ENCODE results near the gene POC1B.

POC1B gene

DNA sequence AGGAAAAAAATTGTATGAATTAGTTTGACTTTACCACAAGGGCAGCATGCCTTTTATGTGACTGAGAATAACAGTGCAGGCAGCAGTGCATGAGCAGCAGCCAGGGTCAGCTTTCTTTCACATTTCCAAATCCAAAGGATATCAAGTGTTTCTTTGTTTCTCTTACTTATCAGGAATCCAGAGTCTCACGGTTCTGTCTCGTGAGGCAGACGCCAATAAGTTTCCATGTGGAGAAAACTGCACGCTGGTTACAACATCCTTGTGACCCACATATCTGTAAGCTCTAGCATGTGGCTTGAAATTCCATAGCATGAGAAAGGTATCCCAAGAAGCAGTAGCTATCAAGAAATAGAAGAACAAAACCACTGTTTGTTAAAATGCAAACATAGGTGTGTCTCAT, 28.8 kb downstream of the POC1B start:
- no peak for DNase-seq (ENCODE audit: low read depth)

DNA sequence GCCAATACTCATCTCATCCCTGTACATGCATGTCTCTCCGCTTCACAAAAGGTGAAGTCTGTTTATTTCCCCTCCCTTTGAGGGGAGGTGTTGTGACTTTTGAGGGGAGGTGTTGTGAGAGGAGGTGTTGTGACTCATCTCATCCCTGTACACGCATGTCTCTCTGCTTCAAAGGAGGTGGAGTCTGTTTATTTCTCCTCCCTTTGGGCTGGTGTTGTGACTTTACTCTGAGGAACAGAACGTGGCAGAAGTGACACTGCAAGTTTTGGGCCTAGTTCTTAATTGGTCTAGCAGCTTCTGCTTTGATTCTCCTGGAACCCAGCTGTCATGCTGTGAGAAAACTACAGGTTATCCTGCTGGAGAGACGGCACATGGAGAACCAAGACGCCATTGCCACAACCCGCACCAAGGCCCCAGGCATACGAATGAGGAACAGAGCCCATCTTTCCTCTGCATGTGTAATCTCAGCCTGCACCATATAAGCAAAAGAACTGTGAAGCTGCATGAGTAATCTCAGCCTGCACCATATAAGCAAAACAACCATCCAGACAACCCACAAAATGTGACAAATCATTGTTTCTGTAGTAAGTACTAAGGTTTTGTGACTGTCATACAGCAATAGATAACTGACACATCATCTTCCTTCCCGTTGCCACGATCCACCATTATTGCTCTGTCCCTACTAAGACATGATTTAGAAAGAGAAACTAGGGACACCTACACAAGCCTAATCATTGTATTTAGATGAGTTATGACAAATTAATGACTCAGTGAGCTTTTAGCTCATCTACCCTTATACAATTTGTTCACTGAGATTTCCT, 31.2 kb downstream of the POC1B start:
- DNase-seq (ENCODE audit: low read depth), result peak; percentile 10

DNA sequence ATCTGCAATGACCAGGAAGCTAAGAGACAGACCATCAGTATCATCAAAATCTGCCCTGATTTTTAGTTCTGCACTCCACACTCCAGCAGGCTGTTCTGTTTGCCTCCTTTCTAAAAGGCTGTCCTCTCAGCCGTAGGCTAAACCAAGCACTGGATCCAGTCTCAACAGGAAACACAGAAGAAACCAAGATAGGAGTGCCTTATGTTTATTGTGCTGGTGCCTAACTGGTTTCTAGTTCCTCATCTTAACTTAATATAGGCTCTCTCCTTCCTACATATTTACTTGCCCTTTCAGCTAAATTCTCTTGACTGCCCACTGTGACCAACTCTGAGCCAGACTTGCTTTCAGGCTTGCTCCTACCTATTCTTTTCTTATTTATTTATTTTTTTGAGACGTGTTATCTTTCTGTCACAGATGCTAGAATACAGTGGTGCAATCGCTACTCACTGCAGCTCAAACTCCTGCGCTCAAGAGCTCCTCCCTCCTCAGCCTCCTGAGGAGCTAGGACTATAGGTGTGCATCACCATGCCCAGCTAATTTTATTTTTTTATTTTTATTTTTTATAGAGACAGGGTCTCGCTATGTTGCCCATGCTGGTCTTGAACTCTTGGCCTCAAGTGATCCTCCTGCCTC, 32.1 kb downstream of the POC1B start:
- DNase-seq (ENCODE audit: low read depth), result no peak

DNA sequence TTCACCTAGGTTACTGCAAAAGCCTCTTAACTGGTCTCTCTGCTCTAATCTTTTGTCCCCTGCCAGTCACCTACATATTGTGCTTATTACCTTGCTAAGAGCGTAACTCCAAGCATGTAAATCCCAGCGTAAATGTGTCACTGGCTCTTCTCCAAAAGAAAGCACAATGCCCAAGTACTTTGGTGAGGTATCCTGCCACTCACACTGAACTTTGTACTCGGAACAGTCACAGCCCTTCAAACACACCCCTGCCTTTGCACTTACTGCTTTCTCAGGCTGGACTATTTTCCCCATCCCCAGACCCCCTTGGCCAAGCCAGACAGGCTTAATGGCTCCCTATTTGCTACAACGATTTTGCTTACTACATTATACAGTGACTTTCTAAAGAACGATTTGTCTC, 33.0 kb downstream of the POC1B start:
- no peak for DNase-seq (ENCODE audit: low read depth)

DNA sequence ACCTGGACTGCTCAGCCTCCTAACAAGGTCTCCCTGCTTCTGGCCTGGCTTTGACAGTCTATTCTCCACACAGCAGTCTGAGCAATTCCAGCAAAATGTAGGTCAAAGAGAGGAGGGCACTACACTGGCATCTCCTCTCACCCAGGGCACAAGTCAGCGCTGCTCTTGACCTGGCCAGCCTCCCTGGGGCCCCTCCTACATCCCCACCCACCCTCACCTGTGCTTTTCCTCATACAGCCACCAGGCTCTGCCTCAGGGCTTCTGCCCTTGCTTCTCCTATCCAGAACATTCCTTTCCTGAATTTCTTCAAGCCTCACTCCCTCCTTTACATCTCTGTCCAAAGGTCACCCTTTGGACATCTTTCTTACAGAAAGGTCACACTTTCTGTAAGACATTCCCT, 34.9 kb downstream of the POC1B start:
- DNase-seq (ENCODE audit: low read depth), result no peak

DNA sequence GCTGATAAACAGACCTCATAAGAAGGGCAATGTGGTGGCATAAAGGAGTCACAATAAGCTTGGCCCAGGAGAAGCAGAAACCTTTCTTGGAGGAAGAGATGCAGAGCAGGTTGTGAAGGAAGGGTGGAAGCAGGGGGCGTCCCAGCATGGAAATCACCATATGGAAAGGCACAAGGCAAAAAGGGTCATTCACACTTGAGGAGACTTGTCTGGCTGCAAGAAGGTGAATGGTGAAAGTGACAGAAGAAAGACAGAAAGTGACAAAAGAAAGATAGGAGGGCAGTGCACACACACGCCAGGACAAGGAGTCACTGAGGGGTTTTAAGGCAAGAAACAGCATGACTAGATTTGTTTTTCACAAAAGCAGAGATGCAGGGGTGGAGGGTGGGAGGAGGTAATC, 39.6 kb downstream of the POC1B start:
- DNase-seq (ENCODE audit: low read depth), result no peak

DNA sequence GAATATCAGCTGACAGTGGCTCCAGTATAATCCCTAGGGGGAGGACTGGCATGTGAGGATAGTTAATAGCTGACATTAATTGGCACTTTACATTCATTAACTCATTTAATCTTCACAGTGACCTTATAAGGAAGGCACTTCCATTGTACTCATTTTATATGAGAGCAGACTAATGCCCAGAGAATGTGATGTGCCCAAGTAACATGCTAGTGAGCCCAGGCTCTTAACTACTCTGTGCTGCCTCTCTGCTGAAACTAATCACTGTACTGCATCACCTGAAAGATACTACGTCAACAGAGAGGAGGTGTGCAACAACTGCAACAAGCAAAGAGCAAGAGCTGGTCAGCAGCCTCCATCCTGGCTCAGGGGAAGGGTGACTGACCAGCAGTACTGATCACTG, 41.4 kb downstream of the POC1B start:
- DNase-seq (ENCODE audit: low read depth), result no peak

DNA sequence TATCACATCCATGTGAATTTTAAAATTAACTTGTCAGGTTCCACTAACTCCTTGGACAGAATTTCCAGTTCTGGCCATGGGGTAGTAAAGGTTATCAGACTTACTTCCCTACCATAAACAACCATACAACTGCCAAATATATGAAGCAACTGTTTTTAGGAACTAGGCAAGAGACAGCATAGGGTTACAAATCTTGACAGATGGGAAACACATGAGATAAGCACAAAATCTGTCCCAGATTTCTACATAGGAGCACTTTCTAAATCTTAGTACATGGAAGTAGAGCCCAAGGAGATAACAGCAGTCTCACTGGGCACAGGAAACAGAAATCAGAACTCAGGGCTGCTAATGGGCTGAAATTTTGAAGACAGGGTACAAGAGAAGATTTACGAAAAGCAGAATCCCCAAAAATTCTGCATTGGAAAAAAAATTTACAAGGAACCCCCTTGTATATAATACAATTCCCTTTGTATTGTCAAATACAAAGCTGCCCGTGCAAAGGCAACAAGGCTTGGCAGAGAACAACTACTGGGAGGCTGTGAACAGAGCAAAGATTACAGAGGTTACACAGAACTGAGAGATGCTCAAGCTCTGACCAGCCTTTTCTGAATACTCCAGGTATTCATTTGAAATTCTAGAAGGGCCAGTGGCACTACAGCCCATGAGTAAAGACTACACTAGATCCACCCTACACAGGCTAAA, 44.5 kb downstream of the POC1B start:
- no peak for DNase-seq (ENCODE audit: low read depth)

DNA sequence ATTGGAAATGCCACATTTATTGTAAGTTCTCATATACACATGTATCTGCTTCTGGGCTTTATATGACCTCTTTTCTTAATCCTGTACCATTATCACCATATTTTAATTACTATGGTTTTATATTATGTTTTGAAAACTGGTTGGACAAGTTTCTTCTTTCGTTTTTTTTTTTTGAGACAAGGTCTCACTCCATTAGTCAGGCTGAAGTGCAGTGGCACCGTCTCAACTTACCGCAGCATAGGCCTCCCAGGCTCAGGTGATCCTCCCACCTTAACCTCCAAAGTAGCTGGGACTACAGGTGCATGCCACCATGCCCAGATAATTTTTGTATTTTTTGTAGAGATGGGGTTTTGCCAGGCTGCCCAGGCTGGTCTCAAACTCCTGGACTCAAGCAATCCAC, 45.9 kb downstream of the POC1B start:
- no peak for DNase-seq (ENCODE audit: low read depth)

DNA sequence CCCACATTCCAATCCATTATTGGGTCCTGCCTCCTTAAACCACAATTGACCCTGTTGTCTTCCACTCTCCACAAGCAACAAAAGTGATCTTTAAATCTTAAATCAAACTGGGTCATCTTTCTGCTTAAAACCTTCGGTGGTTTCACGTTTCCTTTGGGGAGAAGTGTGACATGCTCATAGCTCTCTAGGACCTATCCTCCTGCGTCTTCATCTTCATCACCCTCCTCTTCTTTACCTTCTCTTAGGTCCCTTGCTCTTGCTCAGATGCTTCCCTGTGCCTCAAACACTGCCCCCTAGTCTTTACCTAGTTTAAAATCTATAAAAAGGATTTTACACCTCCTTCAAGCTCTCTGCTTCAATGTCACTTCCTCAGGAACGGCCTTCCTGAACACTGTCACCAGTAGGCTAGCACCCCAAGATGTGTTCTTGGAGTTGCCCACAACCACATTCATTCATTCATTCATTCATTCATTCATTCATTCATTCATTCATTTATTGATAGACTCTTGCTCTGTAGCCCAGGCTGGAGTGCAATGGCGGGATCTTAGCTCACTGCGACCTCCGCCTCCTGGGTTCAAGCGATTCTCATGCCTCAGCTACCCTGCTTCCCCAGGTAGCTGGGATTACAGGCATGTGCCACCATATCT, 48.1 kb downstream of the POC1B start:
- no peak for DNase-seq (ENCODE audit: low read depth)

DNA sequence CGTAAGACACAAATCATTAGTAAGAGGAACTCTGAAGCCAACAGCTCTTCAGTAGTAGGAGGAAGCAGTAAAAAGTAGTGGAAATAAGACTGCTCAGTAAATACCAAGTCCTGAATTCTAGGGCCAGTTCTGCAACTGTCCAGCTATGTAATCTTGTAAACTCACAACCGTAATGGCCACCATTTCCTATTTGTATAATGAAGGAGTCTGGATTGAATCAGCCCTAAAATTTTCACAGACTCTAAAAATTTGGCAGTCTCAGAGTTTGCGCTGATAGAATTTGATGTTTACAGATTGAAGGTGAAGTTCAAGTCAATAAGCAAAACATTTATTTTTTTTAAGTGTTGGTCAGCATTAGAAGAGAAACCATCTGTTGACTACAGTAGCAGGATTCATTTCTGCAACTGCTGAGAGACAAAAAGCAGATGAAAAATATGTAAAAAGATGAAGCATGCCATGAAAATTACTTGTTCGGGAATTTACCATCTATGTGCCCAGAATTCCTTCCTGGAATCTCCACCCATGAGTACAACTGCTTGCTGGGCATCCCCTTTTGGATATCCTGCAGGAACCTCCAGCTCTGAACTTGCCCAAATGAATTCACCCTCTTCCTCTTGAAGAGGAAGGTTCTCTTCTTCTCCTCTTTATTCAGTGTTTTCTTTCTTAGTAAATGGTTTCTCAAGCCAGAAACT, 48.8 kb downstream of the POC1B start:
- no peak for DNase-seq (ENCODE audit: low read depth)

DNA sequence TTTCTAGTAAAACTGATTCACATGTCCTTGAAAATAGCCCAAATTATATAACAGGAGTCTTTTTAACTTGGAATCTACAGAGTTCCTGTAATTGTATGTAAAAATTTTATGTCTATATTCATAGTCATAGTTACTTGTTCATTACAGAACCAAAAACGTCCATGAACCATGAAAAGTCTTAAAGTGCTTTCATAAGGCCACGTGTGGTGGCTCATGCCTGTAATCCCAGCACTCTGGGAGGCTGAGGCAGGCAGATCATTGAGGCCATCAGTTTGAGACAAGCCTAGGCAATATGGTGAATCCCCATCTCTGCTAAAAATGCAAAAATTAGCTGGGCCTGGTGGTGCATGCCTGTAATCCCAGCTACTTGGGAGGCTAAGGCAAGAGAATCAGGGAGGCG, 49.6 kb downstream of the POC1B start:
- DNase-seq (ENCODE audit: low read depth), result no peak

DNA sequence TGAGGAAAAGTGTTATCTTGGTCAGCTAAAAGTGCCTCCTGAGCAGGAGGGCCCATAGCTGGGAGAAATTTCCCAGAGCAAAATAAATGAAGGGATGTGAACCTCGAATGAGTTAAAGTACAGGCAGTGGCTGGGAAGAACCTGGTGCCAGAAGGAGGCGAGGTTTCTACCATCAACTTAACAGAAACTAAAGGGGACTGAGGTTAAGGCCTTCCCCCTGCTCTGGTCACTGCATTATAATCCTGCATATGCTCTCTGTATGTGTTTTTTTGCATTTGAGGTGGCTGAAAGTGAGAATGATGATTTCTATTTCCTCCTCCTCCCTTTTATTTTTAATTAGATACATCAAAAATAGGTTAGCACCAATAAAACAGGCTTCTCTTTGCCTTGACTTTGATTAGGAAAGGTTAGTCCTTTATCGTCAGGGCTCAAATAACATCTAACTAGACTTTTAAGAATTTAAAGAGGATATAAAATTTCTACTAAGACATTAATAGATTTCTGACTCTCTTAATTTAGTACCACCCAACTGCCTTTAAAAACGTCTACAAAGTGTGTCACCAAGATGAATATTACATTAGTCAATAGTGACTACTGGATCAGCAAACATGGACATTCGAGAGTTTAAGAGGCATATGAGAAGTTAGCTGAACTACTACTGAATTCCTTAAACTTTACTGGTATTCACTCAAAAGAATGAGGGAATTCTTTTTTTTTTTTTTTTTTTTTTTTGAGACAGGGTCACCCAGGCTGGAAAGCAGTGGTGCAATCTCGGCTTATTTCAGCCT, 50.5 kb downstream of the POC1B start:
- DNase-seq (ENCODE audit: low read depth), result no peak

DNA sequence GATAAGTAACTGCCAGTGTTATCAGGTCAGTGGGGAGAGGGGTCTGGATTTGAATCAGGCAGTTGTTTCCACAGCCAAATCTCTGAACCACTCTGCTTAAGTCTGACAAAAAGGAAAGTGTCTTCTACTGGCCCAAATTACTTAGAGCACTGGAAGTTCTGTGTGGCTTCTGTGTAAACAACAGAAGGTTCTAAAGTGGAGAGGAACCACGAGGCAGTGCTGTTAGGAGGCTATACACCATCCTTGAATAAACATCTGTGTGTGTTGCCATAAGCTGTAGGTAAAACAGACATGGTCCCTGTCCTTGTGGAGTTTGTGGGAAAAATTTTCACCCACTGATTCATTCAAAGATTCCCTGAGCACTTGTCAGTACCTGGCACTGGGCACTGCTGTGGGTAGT, 51.2 kb downstream of the POC1B start:
- no peak for DNase-seq (ENCODE audit: low read depth)

DNA sequence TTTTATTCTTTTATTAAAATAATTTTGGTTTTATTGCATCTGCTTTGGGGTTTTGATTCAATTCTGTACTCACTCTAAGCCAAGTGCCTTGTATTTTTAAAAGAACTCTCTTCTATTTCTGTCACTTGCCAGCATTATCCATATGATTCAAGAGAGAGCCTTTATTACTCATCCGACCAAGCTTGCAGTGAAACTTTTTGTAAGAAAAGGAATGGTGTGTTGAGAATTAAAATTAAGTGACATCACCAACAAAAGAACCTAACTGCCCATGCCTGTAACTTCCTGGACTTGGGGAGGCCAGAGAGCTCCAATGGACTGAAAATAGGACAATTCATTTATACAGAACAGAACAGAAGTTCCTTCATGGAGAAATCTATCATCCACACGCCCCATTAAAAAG, 53.3 kb downstream of the POC1B start:
- DNase-seq (ENCODE audit: low read depth), result no peak

DNA sequence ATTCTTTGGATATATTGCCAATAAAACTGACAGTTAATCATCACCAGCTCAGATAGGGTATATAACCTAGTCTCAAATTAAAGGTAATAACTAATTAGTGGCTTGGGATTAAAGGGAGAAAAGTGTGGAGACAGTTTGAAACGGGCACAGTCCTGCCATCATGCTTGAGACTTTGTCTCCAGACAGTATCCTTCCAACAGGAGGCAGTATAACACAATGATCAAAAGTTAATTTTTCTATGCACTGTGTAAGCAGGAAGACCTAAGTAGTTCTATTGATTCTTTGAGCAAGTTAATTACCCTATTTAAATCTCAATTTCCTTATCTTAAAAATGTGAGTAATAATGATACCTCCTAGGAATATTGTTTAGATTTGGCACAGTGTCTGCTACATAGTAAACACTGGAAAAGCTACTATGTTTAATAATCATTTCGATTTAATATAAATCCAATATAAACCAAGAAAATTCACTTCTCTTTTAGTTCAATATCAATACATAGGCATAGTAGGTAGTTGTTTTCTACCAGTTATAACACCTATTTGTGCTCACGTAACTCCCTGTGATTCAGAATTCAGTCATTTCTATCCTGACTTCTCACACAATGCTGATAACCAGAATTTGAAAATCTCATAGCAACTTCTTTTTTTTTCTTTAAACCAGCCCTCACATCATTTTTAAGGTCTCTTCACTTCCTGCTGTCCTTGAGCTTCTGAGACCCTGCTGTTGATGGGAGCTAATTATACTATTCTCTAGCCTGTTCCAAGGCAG, 54.9 kb downstream of the POC1B start:
- no peak for DNase-seq (ENCODE audit: low read depth)

DNA sequence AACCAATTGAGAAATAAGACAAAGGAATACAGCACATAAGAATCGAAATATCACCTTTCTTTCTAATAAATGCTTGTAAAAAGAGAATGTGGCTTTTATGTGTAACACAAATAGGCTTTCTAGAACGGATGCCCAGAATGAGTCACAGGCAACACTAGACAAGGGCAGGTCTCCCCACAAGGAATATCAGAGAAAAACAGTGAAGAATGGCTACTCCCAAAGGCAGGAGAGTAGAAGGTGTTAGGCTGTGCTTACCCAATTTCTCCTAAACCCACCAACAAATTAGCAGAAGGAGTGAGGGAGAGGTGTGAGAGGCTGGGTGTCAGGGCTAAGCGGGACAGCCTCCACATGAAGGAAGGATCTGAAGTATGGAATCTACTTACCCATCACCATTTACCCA, 56.5 kb downstream of the POC1B start:
- DNase-seq (ENCODE audit: low read depth), result no peak

DNA sequence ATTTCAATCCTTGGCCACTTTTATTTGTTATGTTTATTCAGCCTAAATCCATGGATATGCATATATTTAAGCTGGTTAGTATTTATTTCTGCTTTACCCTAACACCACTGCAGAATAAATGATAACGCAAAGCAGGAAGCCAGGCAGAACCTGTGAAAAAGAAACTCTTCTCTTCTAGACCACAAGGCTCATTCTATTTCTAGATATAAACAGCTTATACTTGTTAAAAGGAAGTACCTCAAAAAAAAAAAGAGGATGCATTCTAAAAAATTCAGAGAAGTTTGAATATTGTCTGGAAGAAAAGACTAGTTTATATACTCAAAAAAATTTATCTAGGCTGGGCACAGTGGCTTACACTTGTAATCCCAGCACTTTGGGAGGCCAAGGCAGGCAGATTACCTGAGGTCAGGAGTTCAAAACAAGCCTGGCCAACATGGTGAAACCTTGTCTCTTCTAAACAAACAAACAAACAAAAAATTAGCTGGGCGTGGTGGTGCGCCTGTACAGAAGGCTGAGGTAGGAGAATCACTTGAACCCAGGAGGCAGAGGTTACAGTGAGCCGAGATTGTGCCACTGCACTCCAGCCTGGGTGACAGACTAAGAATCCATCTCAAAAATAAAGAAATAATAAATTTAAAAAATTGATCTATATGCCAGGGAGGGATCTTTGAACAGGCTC, 57.1 kb downstream of the POC1B start:
- no peak for DNase-seq (ENCODE audit: low read depth)

DNA sequence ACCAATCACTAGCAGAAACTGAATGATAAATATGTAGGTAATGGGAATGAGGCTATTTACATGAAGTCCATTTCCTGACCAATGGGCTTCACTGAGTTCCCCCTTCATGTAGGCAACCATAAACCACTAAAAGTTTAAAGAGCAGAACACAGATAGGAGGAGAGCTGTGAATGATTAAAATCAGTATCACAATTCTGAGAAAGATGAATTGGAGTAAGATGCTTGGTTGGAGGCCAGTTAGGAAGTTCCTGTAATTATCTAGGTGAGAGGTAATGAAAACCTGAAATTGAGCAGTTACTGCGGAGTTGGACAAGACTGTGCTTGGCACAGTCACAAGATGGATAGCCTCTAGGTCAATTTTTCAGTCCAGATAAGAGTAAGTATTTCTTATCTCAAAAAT, 57.8 kb downstream of the POC1B start:
- DNase-seq (ENCODE audit: low read depth), result no peak

DNA sequence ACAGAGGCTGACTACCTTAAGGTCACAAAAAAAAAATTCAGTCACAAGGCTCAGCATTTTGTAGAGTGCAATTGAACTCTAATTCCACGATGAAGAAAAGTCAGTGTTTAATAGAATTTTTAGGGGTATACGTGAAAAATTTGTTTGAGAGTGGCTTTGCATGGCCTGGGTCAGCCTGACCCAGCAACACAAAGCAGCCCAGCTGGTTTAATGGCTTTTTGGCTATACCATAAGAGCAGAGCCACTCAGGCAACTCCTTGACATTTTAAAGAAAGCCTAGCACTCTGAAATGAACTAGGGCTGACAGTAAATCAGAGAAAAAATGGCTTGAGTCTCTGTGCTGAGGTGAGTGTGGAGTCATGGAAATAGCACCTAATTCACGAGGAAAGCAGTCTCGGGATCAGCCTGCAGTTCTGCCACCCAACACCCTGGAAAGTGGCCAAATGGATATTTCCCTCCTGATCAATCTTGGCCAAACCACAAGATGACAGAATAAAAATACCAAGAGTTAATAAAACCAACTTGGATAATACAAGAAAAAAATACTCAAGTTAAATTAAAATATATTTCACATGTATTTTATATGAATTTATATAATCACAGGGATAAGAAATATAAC, 60.8 kb downstream of the POC1B start:
- DNase-seq (ENCODE audit: low read depth), result no peak
